HepG2 (cell line): ENCODE results near the gene MARCHF11.

ENCODE experiments used
- ETV6 ChIP-seq: sonication (generic); formaldehyde crosslinking; conservative IDR thresholded peaks from 2 replicates; pipeline ENCODE4 v1.4.0; 2020; ENCODE audit warnings: missing genetic modification reagents
- POLR2AphosphoS5 ChIP-seq: IDR thresholded peaks from 2 replicates; pipeline ENCODE4 v1.6.1; 2012; ENCODE audit warnings: low read depth, low read length
- PPARG ChIP-seq: conservative IDR thresholded peaks from 2 replicates; pipeline ENCODE4 v1.6.1; 2016; ENCODE audit warnings: missing biosample characterization, missing genetic modification reagents
- TAF1 ChIP-seq: sonication (generic); formaldehyde crosslinking; IDR thresholded peaks from 2 replicates; pipeline ENCODE4 v1.4.0; 2020; ENCODE audit warnings: missing genetic modification reagents

DNA sequence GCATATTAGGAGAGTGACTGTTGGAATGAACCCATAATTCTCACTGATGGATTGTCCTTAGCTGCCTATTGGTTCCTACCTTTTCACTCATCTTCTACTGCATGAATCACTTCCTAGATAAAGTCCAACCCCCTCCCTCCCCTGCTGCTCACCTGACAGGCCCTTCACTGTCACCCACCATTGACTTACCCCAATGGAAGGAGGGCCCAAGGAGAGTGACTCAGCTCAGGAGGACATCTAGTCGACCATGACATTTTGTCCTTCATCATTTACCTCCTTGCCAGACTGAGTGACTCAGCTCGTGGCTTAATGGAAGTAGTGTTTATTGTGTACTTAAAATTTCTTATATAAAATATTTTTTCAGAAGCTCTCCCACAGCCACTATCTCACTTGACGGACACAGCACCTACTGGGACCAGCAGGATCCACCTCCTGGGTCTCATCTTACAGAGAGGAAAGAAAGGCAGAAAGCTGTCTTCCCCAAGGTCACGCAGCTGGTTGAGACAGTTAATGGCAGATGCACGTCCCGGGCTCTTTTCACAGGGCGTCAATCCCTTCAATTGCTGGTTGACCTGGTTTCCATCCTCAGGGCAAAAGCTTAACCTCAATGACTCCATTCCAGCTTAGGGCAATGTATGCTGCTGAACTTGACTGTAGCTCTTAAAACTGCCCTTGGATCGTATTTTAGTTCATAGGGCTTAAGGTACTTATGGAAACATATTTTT lies 142.3 kb downstream of the MARCHF11 start:
- TF ChIP-seq POLR2AphosphoS5 (no peak), TAF1 (CRISPR knock-in tag) (no peak), ETV6 (CRISPR knock-in tag) (no peak), PPARG (no peak)
